Measurements from ENCODE around the gene CTIF.

GRCh38 chr18:48814490-48815178 is 275.8 kb downstream of the CTIF start:
- TF ChIP-seq CTCF (conservative IDR thresholded peaks at IDR 0.05; ENCODE audit: low read depth, low read length) (no peak), EZH2 (IDR thresholded peaks at IDR 0.05; ENCODE audit: low read length, unreplicated experiment) (no peak), EZH2phosphoT487 (IDR thresholded peaks at IDR 0.05; ENCODE audit: borderline replicate concordance, low read length) (no peak)
